Neural cell (in vitro differentiated cells): ENCODE data around the gene SEMA4B. TPM values are rescaled to one million over a fixed set of nuclear protein-coding genes. Genes with fewer than 3 reads are reported as not detected.
"Not testable (repeated sequence)": the region's sequence is repeated elsewhere in the genome, so short reads cannot be mapped to it uniquely, and the experiment has no call there.

Experiments
- H2AFZ ChIP-seq: fragments of 200-600, 300-800 bp; sonication (generic), shearing (Covaris generic); 2 replicates; pipeline ENCODE4 v1.6.0; 2014; ENCODE audit warnings: low read depth, mild to moderate bottlenecking, antibody characterized with exemption, low read length, moderate library complexity
- H3F3A ChIP-seq: fragments of 200-600 bp; shearing (Covaris generic); 2 replicates; pipeline ENCODE4 v1.6.1; 2016; ENCODE audit warnings: mild to moderate bottlenecking, moderate library complexity, mixed read lengths, antibody characterized with exemption, low read length; ENCODE audit not compliant: insufficient read depth, poor library complexity, severe bottlenecking
- H3K27ac ChIP-seq: fragments of 200-600, 300-800 bp; sonication (generic), shearing (Covaris generic); 2 replicates; pipeline ENCODE4 v1.5.1; 2014; ENCODE audit warnings: mild to moderate bottlenecking, low read length, moderate library complexity
- H3K27me3 ChIP-seq: fragments of 300-800, 200-600 bp; sonication (generic), shearing (Covaris generic); 2 replicates; pipeline ENCODE4 v1.6.0; 2014; ENCODE audit warnings: mild to moderate bottlenecking, low read depth, low read length, moderate library complexity; ENCODE audit not compliant: insufficient read depth
- H3K36me3 ChIP-seq: fragments of 300-800, 200-600 bp; sonication (generic), shearing (Covaris generic); 2 replicates; pipeline ENCODE4 v1.5.1; 2014; ENCODE audit warnings: mild to moderate bottlenecking, antibody characterized with exemption, low read length, moderate library complexity; ENCODE audit not compliant: insufficient read depth
- H3K4me2 ChIP-seq: fragments of 300-800, 200-600 bp; sonication (generic), shearing (Covaris generic); 2 replicates; pipeline ENCODE4 v1.6.0; 2014; ENCODE audit warnings: mild to moderate bottlenecking, low read length
- H3K4me3 ChIP-seq: fragments of 300-800, 200-600 bp; sonication (generic), shearing (Covaris generic); 2 replicates; pipeline ENCODE4 v1.5.1; 2014; ENCODE audit warnings: mild to moderate bottlenecking, low read length, moderate library complexity
- H3K79me2 ChIP-seq: fragments of 200-600 bp; shearing (Covaris generic); replicated peaks from 2 replicates; pipeline ENCODE4 v1.6.0; 2014; ENCODE audit warnings: mild to moderate bottlenecking, low read length, moderate library complexity; ENCODE audit not compliant: insufficient read depth
- H3K9ac ChIP-seq: fragments of 300-800, 200-600 bp; sonication (generic), shearing (Covaris generic); 2 replicates; pipeline ENCODE4 v1.6.1; 2016; ENCODE audit warnings: mild to moderate bottlenecking, low read length, mixed read lengths
- H3K9me2 ChIP-seq: fragments of 200-600 bp; shearing (Covaris generic); 2 replicates; pipeline ENCODE4 v1.6.1; 2016; ENCODE audit warnings: mild to moderate bottlenecking, low read length, mixed read lengths; ENCODE audit not compliant: insufficient read depth
- H3K9me3 ChIP-seq: fragments of 200-600, 300-800 bp; sonication (generic), shearing (Covaris generic); 2 replicates; pipeline ENCODE4 v1.6.1; 2016; ENCODE audit warnings: mild to moderate bottlenecking, mixed run types, low read length, moderate library complexity, mixed read lengths
- H4K20me1 ChIP-seq: fragments of 200-600 bp; shearing (Covaris generic); 2 replicates; pipeline ENCODE4 v1.6.1; 2016; ENCODE audit warnings: mild to moderate bottlenecking, mixed run types; ENCODE audit not compliant: insufficient read depth
- EP300 ChIP-seq: fragments of 450-650 bp; conservative IDR thresholded peaks from 2 replicates; pipeline ENCODE4 v1.6.1; 2014; ENCODE audit warnings: antibody characterized with exemption, mild to moderate bottlenecking, moderate library complexity; ENCODE audit not compliant: poor library complexity, severe bottlenecking
- EZH2 ChIP-seq: fragments of 200-600, 300-800 bp; shearing (Covaris generic), sonication (generic); IDR thresholded peaks from 2 replicates; pipeline ENCODE4 v1.6.1; 2014; ENCODE audit warnings: antibody characterized with exemption, low read length, borderline replicate concordance, mild to moderate bottlenecking; ENCODE audit not compliant: insufficient read depth, poor library complexity, severe bottlenecking
- MXI1 ChIP-seq: fragments of 450-650 bp; conservative IDR thresholded peaks from 2 replicates; pipeline ENCODE4 v1.6.1; 2014; ENCODE audit warnings: antibody characterized with exemption, mild to moderate bottlenecking; ENCODE audit not compliant: poor library complexity, severe bottlenecking
- POLR2AphosphoS5 ChIP-seq: IDR thresholded peaks from 2 replicates; pipeline ENCODE4 v1.6.1; 2012
- RAD21 ChIP-seq: fragments of 450-650 bp; conservative IDR thresholded peaks from 2 replicates; pipeline ENCODE4 v1.6.1; 2014; ENCODE audit warnings: antibody characterized with exemption, mild to moderate bottlenecking, moderate library complexity
- REST ChIP-seq: IDR thresholded peaks from 2 replicates; pipeline ENCODE4 v1.6.1; 2012; ENCODE audit warnings: borderline replicate concordance
- SMC3 ChIP-seq: fragments of 450-650 bp; conservative IDR thresholded peaks from 2 replicates; pipeline ENCODE4 v1.6.1; 2014; ENCODE audit warnings: antibody characterized with exemption, mild to moderate bottlenecking, moderate library complexity; ENCODE audit not compliant: poor library complexity
- TAF1 ChIP-seq: IDR thresholded peaks from 2 replicates; pipeline ENCODE4 v1.6.1; 2012; ENCODE audit warnings: low read depth
- polyA plus RNA-seq: library from polyadenylated mRNA; depleted of rRNA; stranded (reverse); fragments of >200 nt; gene quantifications from 2 replicates; pipeline ENCODE4 v1.2.3, GENCODE V29; 2014
- TF ChIP-seq, protein P1 (sequence below): fragments of 450-650 bp; IDR thresholded peaks from 2 replicates; pipeline ENCODE4 v1.5.1; 2014; ENCODE audit warnings: antibody characterized with exemption, mild to moderate bottlenecking, moderate library complexity; ENCODE audit not compliant: poor library complexity, severe bottlenecking

Gene SEMA4B
- polyA plus RNA-seq, 1 donor from 2014 or later: 11.0 TPM

DNA sequence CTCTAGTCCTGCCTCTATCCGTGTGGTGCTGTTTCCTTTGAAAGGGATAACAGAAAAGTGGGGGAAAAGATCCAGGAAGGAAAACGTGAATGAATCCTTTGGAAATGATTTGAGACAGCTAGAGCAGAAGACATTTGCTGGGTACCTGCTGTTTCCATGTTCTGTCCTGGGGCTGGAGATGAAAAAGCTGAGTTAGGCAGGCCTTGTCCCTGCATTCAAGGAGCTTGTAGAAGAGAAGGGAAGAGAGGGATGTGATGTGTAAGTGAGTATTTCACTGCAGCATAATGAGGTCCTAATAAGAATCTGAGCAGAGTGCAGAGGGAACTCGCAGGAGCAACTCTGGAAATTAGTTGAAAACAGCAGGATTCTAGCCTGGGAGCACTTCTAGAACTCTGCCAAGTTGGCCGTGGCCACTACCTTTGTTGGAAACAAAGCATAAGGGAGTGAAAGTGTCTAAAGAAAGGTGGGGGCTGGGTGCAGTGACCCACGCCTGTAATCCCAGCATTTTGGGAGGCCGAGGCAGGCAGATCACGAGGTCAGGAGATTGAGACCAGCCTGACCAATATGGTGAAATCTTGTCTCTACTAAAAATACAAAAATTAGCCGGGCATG is 13.8 kb upstream of the SEMA4B start:
- Histone ChIP-seq H3K27ac (no peak overlapping the region), H3K9ac (no peak overlapping the region)

GRCh38 chr15:90188065-90188464 is 13.1 kb upstream of the SEMA4B start:
- H3K27ac ChIP-seq, H3F3A ChIP-seq, H3K4me2 ChIP-seq, H3K36me3 ChIP-seq, H3K9me3 ChIP-seq, H3K4me3 ChIP-seq, H3K9ac ChIP-seq, H3K9me2 ChIP-seq, H2AFZ ChIP-seq, H4K20me1 ChIP-seq, H3K27me3 ChIP-seq, H3K79me2 ChIP-seq: not testable (repeated sequence)

More for the DNA sequence above, 13.8 kb upstream of the SEMA4B start:
- no peaks in the 10 kb centered on the region for H3K36me3 ChIP-seq
- no peak overlapping the region for H2AFZ ChIP-seq
- no peak for TF ChIP-seq RAD21
- TF ChIP-seq MXI1: no peak
- TF ChIP-seq REST: no peak
- TF ChIP-seq, protein P1, sequence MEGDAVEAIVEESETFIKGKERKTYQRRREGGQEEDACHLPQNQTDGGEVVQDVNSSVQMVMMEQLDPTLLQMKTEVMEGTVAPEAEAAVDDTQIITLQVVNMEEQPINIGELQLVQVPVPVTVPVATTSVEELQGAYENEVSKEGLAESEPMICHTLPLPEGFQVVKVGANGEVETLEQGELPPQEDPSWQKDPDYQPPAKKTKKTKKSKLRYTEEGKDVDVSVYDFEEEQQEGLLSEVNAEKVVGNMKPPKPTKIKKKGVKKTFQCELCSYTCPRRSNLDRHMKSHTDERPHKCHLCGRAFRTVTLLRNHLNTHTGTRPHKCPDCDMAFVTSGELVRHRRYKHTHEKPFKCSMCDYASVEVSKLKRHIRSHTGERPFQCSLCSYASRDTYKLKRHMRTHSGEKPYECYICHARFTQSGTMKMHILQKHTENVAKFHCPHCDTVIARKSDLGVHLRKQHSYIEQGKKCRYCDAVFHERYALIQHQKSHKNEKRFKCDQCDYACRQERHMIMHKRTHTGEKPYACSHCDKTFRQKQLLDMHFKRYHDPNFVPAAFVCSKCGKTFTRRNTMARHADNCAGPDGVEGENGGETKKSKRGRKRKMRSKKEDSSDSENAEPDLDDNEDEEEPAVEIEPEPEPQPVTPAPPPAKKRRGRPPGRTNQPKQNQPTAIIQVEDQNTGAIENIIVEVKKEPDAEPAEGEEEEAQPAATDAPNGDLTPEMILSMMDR: no peak
- TF ChIP-seq SMC3: no peak
- TF ChIP-seq TAF1: no peak
- no peak for TF ChIP-seq EP300
- TF ChIP-seq POLR2AphosphoS5: no peak
- TF ChIP-seq EZH2: no peak
- H3K27me3 ChIP-seq: no peaks in the 10 kb centered on the region
- H3K4me2 ChIP-seq: no peak overlapping the region
- H3K9me2 ChIP-seq: no peaks in the 10 kb centered on the region
- H3K79me2 ChIP-seq: peaks cover 6% of the 10 kb centered on the region
- no peaks in the 10 kb centered on the region for H4K20me1 ChIP-seq
- H3K4me3 ChIP-seq: no peak overlapping the region
- H3F3A ChIP-seq: no peaks in the 10 kb centered on the region
- H3K9me3 ChIP-seq: no peaks in the 10 kb centered on the region
